ENCODE measurements around the gene EEF1A2. TPM values are rescaled to one million over a fixed set of nuclear protein-coding genes. Genes with fewer than 3 reads are reported as not detected.
A peak's percentile ranks its signal among the peaks of the same experiment; 100 is the strongest.
"Not testable (repeated sequence)": the region's sequence is repeated elsewhere in the genome, so short reads cannot be mapped to it uniquely, and the experiment has no call there.

The EEF1A2 gene
- total RNA-seq, 1 experiment from 2014 or later, result 30.7 TPM

DNA sequence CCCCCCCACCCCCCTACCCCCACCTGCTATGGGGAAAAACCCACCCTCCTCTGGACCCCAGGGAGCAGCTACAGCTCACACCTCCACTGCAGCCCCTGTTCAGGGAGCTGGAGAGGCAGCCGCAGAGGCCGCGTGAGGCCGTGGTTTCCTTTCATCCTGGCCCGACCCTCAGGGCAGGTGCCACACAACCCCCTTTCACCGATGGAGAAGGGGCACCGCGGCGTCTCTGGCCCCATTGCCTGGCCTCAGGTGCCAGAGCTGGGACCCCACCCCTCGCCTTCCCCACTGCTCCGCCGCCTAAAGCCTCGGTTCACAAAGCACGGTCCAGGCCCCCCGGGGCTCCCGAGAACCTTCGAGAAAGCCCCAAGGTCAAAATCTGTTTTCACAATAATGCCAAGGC is 14.6 kb downstream of the EEF1A2 start:
- DNase-seq, result no peak
- peaks cover 17% of the 10 kb centered on the region for H3K27me3 ChIP-seq (ENCODE audit: control insufficient read depth, insufficient read depth, low read length)

GRCh38 chr20:63483834-63484233 is 15.0 kb downstream of the EEF1A2 start:
- peaks cover 16% of the 10 kb centered on the region for H3K27me3 ChIP-seq (ENCODE audit: control insufficient read depth, insufficient read depth, low read length)
- no peaks in the 10 kb centered on the region for H3K36me3 ChIP-seq (replicated peaks; ENCODE audit: control insufficient read depth, insufficient read depth, low read length)
- DNase-seq, result peak; percentile 91
- no peak overlapping the region for H3K4me3 ChIP-seq (ENCODE audit: insufficient read depth, low read depth, low read length)

More for the DNA sequence above, 14.6 kb downstream of the EEF1A2 start:
- Histone ChIP-seq H3K4me3 (ENCODE audit: insufficient read depth, low read depth, low read length) (no peak overlapping the region), H3K36me3 (replicated peaks; ENCODE audit: control insufficient read depth, insufficient read depth, low read length) (no peaks in the 10 kb centered on the region)

DNA sequence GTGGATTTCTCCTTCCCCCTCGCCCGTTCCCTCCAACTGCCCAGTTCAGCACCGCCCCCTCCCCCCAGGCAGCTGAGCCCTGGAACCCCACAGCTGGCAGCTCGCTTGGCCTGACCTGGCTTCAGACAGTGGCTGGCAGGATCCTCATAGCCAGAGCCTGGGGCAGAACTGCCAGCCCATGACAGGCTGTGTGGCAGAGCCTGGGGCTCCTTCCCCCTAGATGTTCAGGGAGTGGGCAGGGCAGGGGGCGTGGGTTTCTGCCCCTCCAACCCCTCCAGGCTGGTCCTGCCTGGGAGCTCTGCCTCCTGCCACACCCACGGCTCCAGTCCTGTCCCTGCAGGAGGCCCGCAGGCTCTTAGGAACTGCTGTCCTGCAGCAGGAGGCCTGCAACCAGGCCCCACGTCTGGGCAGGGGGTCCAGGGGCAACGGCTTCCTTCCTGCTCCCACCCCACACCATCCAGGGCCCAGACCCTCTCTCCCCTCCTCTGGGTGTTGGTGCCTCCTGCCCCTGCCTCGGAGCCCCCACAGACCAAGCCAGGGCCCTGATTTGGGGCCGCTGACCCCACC is 16.8 kb downstream of the EEF1A2 start:
- peaks cover under 1% of the 10 kb centered on the region; the same call in 1 of the 2 replicates for H3K27me3 ChIP-seq (ENCODE audit: control insufficient read depth, insufficient read depth, low read length)
- no peak overlapping the region for H3K4me3 ChIP-seq (ENCODE audit: insufficient read depth, low read depth, low read length)
- H3K36me3 ChIP-seq (replicated peaks; ENCODE audit: control insufficient read depth, insufficient read depth, low read length), result no peaks in the 10 kb centered on the region
- DNase-seq, result no peak

GRCh38 chr20:63481503-63481902 is 17.4 kb downstream of the EEF1A2 start:
- no peak for DNase-seq
- H3K4me3 ChIP-seq (ENCODE audit: insufficient read depth, low read depth, low read length), result no peak overlapping the region
- no peaks in the 10 kb centered on the region for H3K36me3 ChIP-seq (replicated peaks; ENCODE audit: control insufficient read depth, insufficient read depth, low read length)
- H3K27me3 ChIP-seq (ENCODE audit: control insufficient read depth, insufficient read depth, low read length), result no peaks in the 10 kb centered on the region

DNA sequence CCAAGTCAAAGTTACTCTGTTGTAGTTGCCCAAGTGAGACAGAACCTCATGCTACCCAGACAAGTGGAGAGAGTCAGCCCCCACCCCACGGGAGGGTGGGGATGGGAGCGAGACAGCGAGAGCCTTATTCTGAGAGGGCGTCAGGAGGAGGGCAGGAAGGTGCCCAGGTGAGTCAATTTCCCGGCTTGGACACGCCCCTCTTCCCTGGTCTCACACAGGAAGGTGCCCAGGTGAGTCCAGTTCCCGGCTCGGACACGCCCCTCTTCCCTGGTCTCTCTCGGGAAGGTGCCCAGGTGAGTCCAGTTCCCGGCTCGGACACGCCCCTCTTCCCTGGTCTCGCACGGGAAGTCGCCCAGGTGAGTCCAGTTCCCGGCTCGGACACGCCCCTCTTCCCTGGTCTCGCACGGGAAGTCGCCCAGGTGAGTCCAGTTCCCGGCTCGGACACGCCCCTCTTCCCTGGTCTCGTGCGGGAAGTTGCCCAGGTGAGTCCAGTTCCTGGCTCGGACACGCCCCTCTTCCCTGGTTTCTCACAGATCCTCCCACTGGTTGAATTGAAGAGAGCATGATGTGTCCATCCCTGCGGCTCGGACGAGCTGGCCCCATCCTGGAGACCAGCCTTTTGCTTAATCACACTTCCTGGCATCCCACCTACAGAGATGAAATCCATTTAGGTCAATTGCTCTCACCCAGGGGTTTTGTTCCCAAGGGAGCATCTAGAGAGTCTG is 19.0 kb downstream of the EEF1A2 start:
- not testable (repeated sequence) for H3K4me3 ChIP-seq (ENCODE audit: insufficient read depth, low read depth, low read length); DNase-seq; H3K27me3 ChIP-seq (ENCODE audit: control insufficient read depth, insufficient read depth, low read length); H3K36me3 ChIP-seq (replicated peaks; ENCODE audit: control insufficient read depth, insufficient read depth, low read length)

DNA sequence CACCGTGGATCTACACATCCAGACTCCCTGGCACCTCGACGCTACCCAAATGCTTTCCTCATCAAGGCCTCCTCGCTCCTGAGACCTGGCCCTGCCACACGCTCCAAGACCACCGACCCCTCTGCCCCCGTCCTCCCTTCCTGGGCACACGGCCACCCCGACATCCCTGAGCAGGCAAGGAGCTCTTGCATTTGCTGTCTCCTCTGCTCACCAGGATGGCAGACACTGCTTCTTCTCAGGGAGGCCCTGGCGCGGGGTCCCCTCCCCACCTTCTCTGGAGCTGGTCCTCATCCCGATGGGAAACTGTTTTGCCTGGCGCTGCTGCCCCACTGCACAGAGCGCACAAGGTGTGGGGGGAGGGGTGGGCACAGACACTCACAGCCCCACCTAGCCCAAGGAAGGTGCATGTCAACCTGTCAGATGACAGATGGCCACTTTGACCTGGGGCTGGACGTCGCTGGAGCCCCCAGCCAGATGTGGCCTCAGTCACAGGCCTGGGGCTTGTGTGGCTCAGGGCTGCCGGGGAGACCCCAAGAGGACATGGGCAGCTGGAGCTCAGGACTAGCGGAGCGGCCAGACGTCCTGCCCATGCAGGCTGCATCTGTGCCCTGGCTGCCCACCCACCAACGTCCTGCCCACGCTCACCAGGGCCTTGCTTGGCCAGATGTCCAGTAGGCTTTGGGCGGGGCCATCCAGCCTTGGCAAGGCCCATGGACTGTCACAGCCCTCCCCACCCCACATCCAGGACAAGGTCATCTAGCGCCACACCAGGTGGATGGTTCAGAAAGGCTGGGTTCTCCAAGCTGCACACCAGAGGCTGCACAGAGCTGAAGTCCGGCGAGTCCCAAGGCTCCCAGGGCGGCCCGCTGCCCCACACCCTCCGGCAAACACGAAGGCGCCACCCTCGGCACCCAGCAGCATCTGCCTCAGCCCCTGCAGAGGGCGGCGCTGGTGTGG is 20.3 kb downstream of the EEF1A2 start:
- Histone ChIP-seq H3K36me3 (replicated peaks; ENCODE audit: control insufficient read depth, insufficient read depth, low read length) (no peaks in the 10 kb centered on the region), H3K27me3 (ENCODE audit: control insufficient read depth, insufficient read depth, low read length) (peaks cover 9% of the 10 kb centered on the region; the same call in 1 of the 2 replicates), H3K4me3 (ENCODE audit: insufficient read depth, low read depth, low read length) (no peak overlapping the region)
- no peak for DNase-seq

GRCh38 chr20:63477944-63478343 is 20.9 kb downstream of the EEF1A2 start:
- no peak for DNase-seq
- Histone ChIP-seq H3K36me3 (replicated peaks; ENCODE audit: control insufficient read depth, insufficient read depth, low read length) (no peaks in the 10 kb centered on the region), H3K4me3 (ENCODE audit: insufficient read depth, low read depth, low read length) (no peak overlapping the region), H3K27me3 (ENCODE audit: control insufficient read depth, insufficient read depth, low read length) (peaks cover 9% of the 10 kb centered on the region; the same call in 1 of the 2 replicates)

DNA sequence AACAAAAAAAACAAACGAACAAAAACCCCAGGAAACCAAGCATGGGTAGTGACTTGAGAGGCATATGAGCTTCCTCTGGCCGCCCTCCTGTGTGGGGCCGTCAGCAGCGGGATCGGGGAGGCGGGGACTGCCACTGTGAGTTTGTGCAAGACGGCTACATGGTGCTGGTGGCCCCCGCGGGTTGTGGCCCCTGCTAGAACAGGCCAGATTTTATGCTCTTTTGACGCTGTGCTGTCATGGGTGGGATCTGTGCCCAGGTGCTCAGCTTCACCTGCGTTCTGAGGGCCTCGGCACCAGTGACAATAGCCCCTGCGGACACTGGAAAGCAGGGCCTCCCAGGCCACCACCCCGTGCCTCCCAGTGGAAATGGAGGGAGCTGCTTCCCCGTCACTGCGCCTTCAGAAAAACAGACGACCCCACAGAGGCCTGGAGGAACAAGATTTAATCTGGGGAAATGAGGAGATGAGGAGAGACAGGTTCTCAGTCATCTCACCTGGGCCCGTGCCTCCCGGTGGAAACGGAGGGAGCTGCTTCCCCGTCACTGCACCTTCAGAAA is 21.7 kb downstream of the EEF1A2 start:
- Histone ChIP-seq H3K4me3 (ENCODE audit: insufficient read depth, low read depth, low read length) (no peak overlapping the region), H3K36me3 (replicated peaks; ENCODE audit: control insufficient read depth, insufficient read depth, low read length) (no peaks in the 10 kb centered on the region), H3K27me3 (ENCODE audit: control insufficient read depth, insufficient read depth, low read length) (peaks cover 9% of the 10 kb centered on the region; the same call in 1 of the 2 replicates)
- no peak for DNase-seq

DNA sequence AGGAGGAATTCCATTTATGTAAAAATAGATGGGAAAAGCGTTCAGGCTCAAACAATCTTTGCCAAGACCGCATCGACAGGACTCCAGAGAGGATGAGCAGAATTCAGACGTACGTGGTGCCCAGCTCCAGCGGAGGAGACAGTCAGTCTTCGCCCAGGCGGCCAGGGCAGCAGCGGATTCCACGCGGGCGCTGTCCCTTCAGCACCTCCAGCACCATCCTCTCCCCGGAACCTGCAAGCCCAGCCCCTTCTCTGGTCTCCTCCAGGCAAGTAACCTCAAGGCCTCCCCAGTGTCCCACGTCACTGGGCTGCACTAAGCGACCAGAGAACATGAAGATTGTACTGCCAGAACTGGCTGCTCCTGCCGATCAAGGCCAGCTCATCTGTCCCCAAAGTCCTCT is 23.7 kb downstream of the EEF1A2 start:
- DNase-seq, result peak; percentile 95
- H3K36me3 ChIP-seq (replicated peaks; ENCODE audit: control insufficient read depth, insufficient read depth, low read length), result no peaks in the 10 kb centered on the region
- H3K27me3 ChIP-seq (ENCODE audit: control insufficient read depth, insufficient read depth, low read length), result peaks cover 9% of the 10 kb centered on the region
- H3K4me3 ChIP-seq (ENCODE audit: insufficient read depth, low read depth, low read length), result no peak overlapping the region

- H3K4me3 ChIP-seq (ENCODE audit: insufficient read depth, low read depth, low read length), result no peak overlapping the region
- peaks cover 9% of the 10 kb centered on the region for H3K27me3 ChIP-seq (ENCODE audit: control insufficient read depth, insufficient read depth, low read length)
- H3K36me3 ChIP-seq (replicated peaks; ENCODE audit: control insufficient read depth, insufficient read depth, low read length), result no peaks in the 10 kb centered on the region
- no peak for DNase-seq
Measured at GRCh38 chr20:63473555-63474449, 25.1 kb downstream of the EEF1A2 start.

- no peak overlapping the region for H3K4me3 ChIP-seq (ENCODE audit: insufficient read depth, low read depth, low read length)
Measured at GRCh38 chr20:63472862-63473390, 26.0 kb downstream of the EEF1A2 start.

GRCh38 chr20:63471981-63472831 is 26.7 kb downstream of the EEF1A2 start, which contains the start of gene KCNQ2:
KCNQ2 (minus strand) TSS chr20:63472655; CDS start chr20:63472463, 192 bp downstream.
- DNase-seq, result peak; percentile 95
- H3K36me3 ChIP-seq (replicated peaks; ENCODE audit: control insufficient read depth, insufficient read depth, low read length), result no peaks in the 10 kb centered on the region

More at GRCh38 chr20:63472862-63473390, 26.0 kb downstream of the EEF1A2 start:
- no peak for DNase-seq
- H3K27me3 ChIP-seq (ENCODE audit: control insufficient read depth, insufficient read depth, low read length), result peaks cover 9% of the 10 kb centered on the region
- H3K36me3 ChIP-seq (replicated peaks; ENCODE audit: control insufficient read depth, insufficient read depth, low read length), result no peaks in the 10 kb centered on the region

DNA sequence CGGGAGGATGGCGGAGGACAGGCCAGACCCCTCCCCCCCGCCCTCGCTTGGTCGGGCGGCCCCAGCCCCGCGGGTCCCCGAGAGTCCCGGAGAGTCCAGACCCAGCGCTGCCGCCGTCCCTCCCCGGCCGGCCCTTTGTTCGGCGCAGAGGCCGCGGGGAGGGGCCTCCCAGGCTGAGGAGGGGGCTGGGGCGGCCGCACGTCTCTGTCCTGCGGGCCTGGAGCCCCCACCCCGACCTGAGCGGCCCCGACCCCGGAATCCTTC is 27.2 kb downstream of the EEF1A2 start:
- DNase-seq, result peak; percentile 93
- Histone ChIP-seq H3K4me3 (ENCODE audit: insufficient read depth, low read depth, low read length) (peak overlapping the region; percentile 80), H3K36me3 (replicated peaks; ENCODE audit: control insufficient read depth, insufficient read depth, low read length) (no peaks in the 10 kb centered on the region), H3K27me3 (ENCODE audit: control insufficient read depth, insufficient read depth, low read length) (peaks cover 9% of the 10 kb centered on the region)

More at GRCh38 chr20:63471981-63472831, 26.7 kb downstream of the EEF1A2 start, which contains the start of gene KCNQ2:
- H3K4me3 ChIP-seq (ENCODE audit: insufficient read depth, low read depth, low read length), result peak within 1 kb of the TSS; percentile 80
- peaks cover 9% of the 10 kb centered on the region for H3K27me3 ChIP-seq (ENCODE audit: control insufficient read depth, insufficient read depth, low read length)

All from H7 (cell line).